Stimulated activated CD4-positive, alpha-beta T cell treated with anti-CD3 and anti-CD28 coated beads, Interleukin-15, amount 100 ng/mL, for 24 hours (primary cell): ENCODE data around the gene IFI30.

ENCODE experiments used
- DNase-seq: peaks from one replicate; pipeline ENCODE4 v3.0.0-alpha.2; 2020

Gene IFI30

GRCh38 chr19:18171605-18172327 lies 1.8 kb upstream of the IFI30 start:
- no peak for DNase-seq

- DNase-seq, result no peak
These were observed 1.1 kb upstream of the IFI30 start for GRCh38 chr19:18172331-18173053.

- DNase-seq, result no peak
These were observed 500 bp upstream of the IFI30 start for GRCh38 chr19:18173054-18173571.

GRCh38 chr19:18174983-18175382 lies 1.4 kb downstream of the IFI30 start:
- no peak for DNase-seq

GRCh38 chr19:18176367-18177310 lies 3.0 kb downstream of the IFI30 start:
- no peak for DNase-seq

- no peak for DNase-seq
These were observed 6.3 kb downstream of the IFI30 start for GRCh38 chr19:18179957-18180356.

- DNase-seq, result no peak
These were observed 9.9 kb downstream of the IFI30 start for GRCh38 chr19:18183529-18183928.

- no peak for DNase-seq
These were observed 11.9 kb downstream of the IFI30 start for GRCh38 chr19:18185538-18185937.

GRCh38 chr19:18190278-18190677 lies 16.7 kb downstream of the IFI30 start:
- DNase-seq, result no peak

GRCh38 chr19:18191640-18192062 lies 18.0 kb downstream of the IFI30 start:
- no peak for DNase-seq

GRCh38 chr19:18192673-18193387 lies 19.2 kb downstream of the IFI30 start, which contains the start of gene MPV17L2:
Gene MPV17L2, plus strand, starts transcription at chr19:18193218. Its CDS starts 64 bp downstream, at chr19:18193282.
- DNase-seq, result peak; percentile 99

- no peak for DNase-seq
These were observed 20.0 kb downstream of the IFI30 start for GRCh38 chr19:18193388-18194180.

- no peak for DNase-seq
These were observed 20.5 kb downstream of the IFI30 start for GRCh38 chr19:18194181-18194530.

GRCh38 chr19:18194554-18195238 lies 21.1 kb downstream of the IFI30 start:
- peak; percentile 46 for DNase-seq

GRCh38 chr19:18196511-18196845 lies 22.9 kb downstream of the IFI30 start:
- DNase-seq, result no peak

- DNase-seq, result no peak
These were observed 23.7 kb downstream of the IFI30 start for GRCh38 chr19:18197306-18197705.

GRCh38 chr19:18197941-18198340 lies 24.3 kb downstream of the IFI30 start:
- DNase-seq, result no peak

- no peak for DNase-seq
These were observed 24.8 kb downstream of the IFI30 start for GRCh38 chr19:18198374-18198773.

GRCh38 chr19:18202397-18202777 lies 28.8 kb downstream of the IFI30 start:
- no peak for DNase-seq

GRCh38 chr19:18202778-18203407 lies 29.3 kb downstream of the IFI30 start:
- DNase-seq, result peak; percentile 54
